HG03575 (cell line): ENCODE results near the gene GYPB.
"Not testable (repeated sequence)": the region's sequence is repeated elsewhere in the genome, so short reads cannot be mapped to it uniquely, and the experiment has no call there.

Experiments used
- ATAC-seq: cut with Tn5 transposase; IDR thresholded peaks from one replicate; pipeline ENCODE4 v1.9.1; 2021; ENCODE audit not compliant: unreplicated experiment, insufficient number of reproducible peaks, low FRiP score; ENCODE audit errors: extremely low read depth

The GYPB gene

DNA sequence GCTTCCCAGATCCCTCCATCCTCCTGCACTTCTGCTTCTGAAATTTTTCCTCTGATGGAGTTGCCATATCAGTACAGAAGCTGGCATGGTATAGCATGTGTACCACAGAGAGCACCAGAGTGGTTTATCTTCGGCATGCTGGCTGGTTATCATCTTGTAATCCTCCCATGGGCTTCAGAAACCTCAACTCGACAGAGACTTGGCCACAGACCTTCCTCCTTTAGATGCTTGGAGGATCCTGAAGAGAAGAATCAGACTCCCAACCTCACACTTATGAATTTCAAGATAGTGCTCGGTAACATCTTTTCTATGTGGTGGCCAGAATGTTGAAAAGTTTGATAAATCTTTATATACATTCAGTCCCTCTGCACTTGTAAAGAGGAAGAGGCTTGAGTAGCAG, 63.9 kb downstream of the GYPB start:
- ATAC-seq: not testable (repeated sequence)

DNA sequence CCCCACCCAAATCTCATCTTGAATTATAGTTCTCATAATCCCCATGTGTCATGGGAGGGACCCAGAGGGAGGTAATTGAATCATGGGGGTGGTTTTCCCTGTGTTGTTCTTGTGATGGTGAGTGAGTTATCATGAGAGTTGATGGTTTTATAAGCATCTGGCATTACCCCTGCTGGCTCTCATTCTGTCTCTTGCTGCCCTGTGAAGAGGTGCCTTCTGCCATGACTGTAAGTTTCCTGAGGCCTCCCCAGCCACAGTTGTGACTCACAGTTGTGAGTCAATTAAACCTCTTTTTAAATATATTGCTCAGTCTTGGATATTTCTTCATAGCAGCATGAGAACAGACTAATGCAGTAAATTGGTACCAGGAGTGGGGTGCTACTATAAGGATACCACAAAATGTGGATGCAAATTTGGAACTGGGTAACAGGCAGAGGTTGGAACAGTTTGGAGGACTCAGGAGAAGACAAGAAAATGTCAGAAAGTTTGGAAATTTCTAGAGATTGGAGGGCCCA, 67.7 kb downstream of the GYPB start:
- not testable (repeated sequence) for ATAC-seq

DNA sequence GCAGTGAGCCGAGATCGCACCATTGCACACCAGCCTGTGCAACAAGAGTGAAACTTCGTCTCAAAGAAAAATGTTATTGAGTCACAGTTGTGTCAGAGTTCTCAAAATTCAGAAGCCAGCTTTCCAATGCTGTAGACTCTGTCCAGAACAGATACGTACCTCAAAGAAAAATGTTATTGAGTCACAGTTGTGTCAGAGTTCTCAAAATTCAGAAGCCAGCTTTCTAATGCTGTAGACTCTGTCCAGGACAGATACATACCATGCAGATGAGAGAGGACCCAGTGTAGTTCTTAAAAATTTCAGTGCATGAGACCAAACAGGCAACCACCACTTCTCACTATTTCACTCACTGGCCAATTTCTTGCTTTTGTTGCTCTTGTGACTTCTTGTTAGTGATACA, 68.2 kb downstream of the GYPB start:
- not testable (repeated sequence) for ATAC-seq

- not testable (repeated sequence) for ATAC-seq
Observed at GRCh38 chr4:143950185-143950584, 69.0 kb downstream of the GYPB start.

DNA sequence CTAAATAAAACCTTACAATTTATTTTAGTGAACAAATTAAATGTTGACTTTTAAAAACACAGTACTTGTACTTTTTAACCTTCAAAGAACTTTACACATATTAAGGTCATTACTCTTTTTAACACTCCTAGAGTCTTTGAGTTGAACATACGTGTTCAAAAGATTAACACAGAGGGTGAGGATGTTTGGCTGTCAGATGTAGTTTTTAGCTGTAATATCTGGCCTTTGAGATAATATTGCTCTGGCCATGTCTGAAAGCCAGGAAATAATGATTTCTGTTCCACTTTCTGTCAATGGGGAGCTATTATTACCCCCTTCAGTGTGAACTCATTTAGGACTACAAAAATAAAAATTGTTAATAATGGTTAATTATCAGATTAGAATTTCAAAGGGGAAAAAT, 71.7 kb downstream of the GYPB start:
- not testable (repeated sequence) for ATAC-seq
